B cell (primary cell): ENCODE measurements around the gene TEX51. TPM values are rescaled to one million over a fixed set of nuclear protein-coding genes. Genes with fewer than 3 reads are reported as not detected.

Experiments used
- ATAC-seq: fragments of 200-7000 bp; cut with Tn5 transposase; one replicate; pipeline ENCODE4 v1.10.0; 2021; ENCODE audit warnings: low read depth, mild to moderate bottlenecking, moderate number of reproducible peaks, moderate library complexity
- CTCF ChIA-PET: fragments of 350-600 bp; sonication (Branson Sonifier 250); formaldehyde crosslinking; loops from one replicate; lab custom pipeline; 2021; ENCODE audit warnings: antibody characterized with exemption, inconsistent platforms; lab: Charles Lee
- POLR2A ChIA-PET: fragments of 350-600 bp; sonication (Branson Sonifier 250); formaldehyde crosslinking; loops from one replicate; lab custom pipeline; 2021; ENCODE audit warnings: antibody characterized with exemption; lab: Charles Lee
- DNase-seq: peaks from one replicate; pipeline ENCODE4 v3.0.0; 2013
- H2AFZ ChIP-seq: 2 replicates; pipeline ENCODE4 v1.6.1; 2012; ENCODE audit warnings: mild to moderate bottlenecking, low read depth, low read length; ENCODE audit not compliant: insufficient read depth, poor library complexity, severe bottlenecking
- H3K27ac ChIP-seq, 2 donors: 1 replicate in 1 of 2; 2 replicates in 1 of 2; pipeline ENCODE4 v1.5.1; 2012 to 2013; ENCODE audit warnings: low read length in 2 of 2, mild to moderate bottlenecking in 2 of 2, moderate library complexity in 1 of 2
- H3K27me3 ChIP-seq, 4 experiments: fragments of 200-600 bp in 1 of 4; sonication (generic) in 1 of 4; replicated peaks in 1 of 4; 1 replicate in 2 of 4; 2 replicates in 2 of 4; pipeline versions ENCODE4 v1.6.1 to v1.7.0; 2013 to 2016; ENCODE audit warnings: low read length in 3 of 4, mild to moderate bottlenecking in 2 of 4, mixed read lengths in 1 of 4, moderate library complexity in 1 of 4; ENCODE audit not compliant: insufficient read depth in 4 of 4, control insufficient read depth in 3 of 4; ENCODE audit errors: control extremely low read depth in 1 of 4
- H3K36me3 ChIP-seq, 2 experiments: replicated peaks in 1 of 2; 1 replicate in 1 of 2; 2 replicates in 1 of 2; pipeline versions ENCODE4 v1.6.1 to v1.7.1; 2013; ENCODE audit warnings: low read length in 1 of 2; ENCODE audit not compliant: insufficient read depth in 2 of 2, control insufficient read depth in 1 of 2; ENCODE audit errors: control extremely low read depth in 1 of 2, extremely low read depth in 1 of 2
- H3K4me1 ChIP-seq, 2 donors: fragments of 200-600 bp in 1 of 2; sonication (generic) in 1 of 2; 1 replicate in 1 of 2; 2 replicates in 1 of 2; pipeline versions ENCODE4 v1.5.1 to v1.6.1; 2013 to 2017; ENCODE audit warnings: low read length in 2 of 2; ENCODE audit not compliant: control insufficient read depth in 2 of 2, insufficient read depth in 2 of 2
- H3K4me2 ChIP-seq: replicated peaks from 2 replicates; pipeline ENCODE3; 2012; ENCODE audit warnings: mild to moderate bottlenecking, low read depth, low read length; ENCODE audit not compliant: poor library complexity, severe bottlenecking
- H3K4me3 ChIP-seq, 5 experiments: fragments of 200-600 bp in 1 of 5; sonication (generic) in 1 of 5; 1 replicate in 3 of 5; 2 replicates in 2 of 5; pipeline versions ENCODE4 v1.5.1 to v1.7.0; 2011 to 2016; ENCODE audit warnings: low read length in 4 of 5, mild to moderate bottlenecking in 4 of 5, low read depth in 2 of 5, control low read depth in 1 of 5, moderate library complexity in 1 of 5; ENCODE audit not compliant: insufficient read depth in 1 of 5; ENCODE audit errors: control extremely low read depth in 1 of 5, extremely low read depth in 1 of 5
- H3K79me2 ChIP-seq: fragments of 200-600 bp; sonication (generic); one replicate; pipeline ENCODE4 v1.6.0; 2016; ENCODE audit warnings: low read length; ENCODE audit not compliant: control insufficient read depth, insufficient read depth
- H3K9ac ChIP-seq: fragments of 200-600 bp; sonication (generic); 2 replicates; pipeline ENCODE4 v1.6.1; 2017; ENCODE audit warnings: mild to moderate bottlenecking, low read length, moderate library complexity
- H3K9me3 ChIP-seq, 3 donors: one replicate each; pipeline versions ENCODE4 v1.6.1 to v1.7.1; 2013; ENCODE audit warnings: low read length in 2 of 3; ENCODE audit not compliant: control insufficient read depth in 2 of 3, insufficient read depth in 1 of 3; ENCODE audit errors: control extremely low read depth in 1 of 3
- H4K20me1 ChIP-seq: 2 replicates; pipeline ENCODE4 v1.6.0; 2012; ENCODE audit warnings: mild to moderate bottlenecking, low read length; ENCODE audit not compliant: insufficient read depth, control insufficient read depth, poor library complexity, severe bottlenecking
- H3K27ac Mint-ChIP-seq: one replicate; pipeline ENCODE4 v1.8.0; 2021; ENCODE audit warnings: mixed read lengths
- H3K27me3 Mint-ChIP-seq: one replicate; pipeline ENCODE4 v1.8.0; 2021; ENCODE audit warnings: mixed read lengths
- H3K4me1 Mint-ChIP-seq: one replicate; pipeline ENCODE4 v1.8.0; 2021; ENCODE audit warnings: mixed read lengths
- H3K4me3 Mint-ChIP-seq: one replicate; pipeline ENCODE4 v1.8.0; 2021; ENCODE audit warnings: mixed read lengths
- H3K9me3 Mint-ChIP-seq: one replicate; pipeline ENCODE4 v1.8.0; 2022; ENCODE audit warnings: mixed read lengths; ENCODE audit not compliant: insufficient read depth
- CTCF ChIP-seq: fragments of 200-600 bp; IDR thresholded peaks from one replicate; pipeline ENCODE4 v1.8.0; 2022; ENCODE audit warnings: antibody characterized with exemption, mild to moderate bottlenecking
- EZH2 ChIP-seq: IDR thresholded peaks from 2 replicates; pipeline ENCODE4 v1.6.1; 2012; ENCODE audit warnings: borderline replicate concordance, low read depth, mild to moderate bottlenecking, moderate library complexity, low read length; ENCODE audit not compliant: insufficient read depth, poor library complexity, severe bottlenecking
- WGBS: methylation state at CpG from one replicate; pipeline ENCODE4 v1.1.5; 2013; ENCODE audit warnings: missing lambda C conversion rate; ENCODE audit not compliant: insufficient coverage; 5-methylcytosine and 5-hydroxymethylcytosine counted together
- intact Hi-C: fragments of 100-400 bp; cut with micrococcal nuclease; formaldehyde crosslinking; loops from one replicate; pipeline ENCODE4 v1.10.0; 2022
- polyA plus RNA-seq: library from polyadenylated mRNA; depleted of rRNA; stranded (reverse); fragments of >200 nt; gene quantifications from 2 replicates; pipeline ENCODE4 v1.2.3, GENCODE V29; 2012
- total RNA-seq, 2 donors: library from RNA; stranded (reverse); fragments of 120-200 nt in 1 of 2; gene quantifications; 1 replicate in 1 of 2; 2 replicates in 1 of 2; pipeline versions ENCODE4 v1.2.3 to v1.2.4, GENCODE V29; 2013 to 2022

Gene TEX51
- total and polyA plus RNA-seq, 2 donors (not counting 1 experiment from before 2014, with no cell fraction given) = not detected

GRCh38 chr2:126902152-126902835 lies 3.6 kb downstream of the TEX51 start:
- Histone ChIP-seq H4K20me1 (no peaks in the 10 kb centered on the region), H3K9ac (no peak overlapping the region), H3K79me2 (no peaks in the 10 kb centered on the region), H3K9me3 (peaks cover 0 to 27% (median 7%) of the 10 kb centered on the region in 3 donors), H3K27me3 (peaks cover 0 to 10% (median 1%) of the 10 kb centered on the region in 4 experiments), H3K27ac (no peak overlapping the region), H3K4me3 (no peak overlapping the region), H3K4me2 (no peak overlapping the region), H3K36me3 (no peaks in the 10 kb centered on the region), H3K4me1 (peaks cover 7 to 10% of the 10 kb centered on the region in 2 donors), H2AFZ (no peak overlapping the region)
- H3K9me3 Mint-ChIP-seq = peaks cover 4% of the 10 kb centered on the region
- no peak for TF ChIP-seq CTCF
- TF ChIP-seq EZH2 = no peak
- H3K4me1 Mint-ChIP-seq = peaks cover 17% of the 10 kb centered on the region
- no peak for DNase-seq
- H3K27ac Mint-ChIP-seq = peak overlapping the region; percentile 7
- no peak for ATAC-seq
- WGBS = 87% methylated on average over 5 of the region's 7 CpGs
- intact Hi-C loops = no loop called here
- no peak overlapping the region for H3K4me3 Mint-ChIP-seq
- ChIA-PET POLR2A (no interaction called here), CTCF (no interaction called here)
- H3K27me3 Mint-ChIP-seq = peaks cover 31% of the 10 kb centered on the region

- H3K27me3 ChIP-seq = peaks cover 0 to 10% (median 1%) of the 10 kb centered on the region in 4 experiments
- peaks cover 17% of the 10 kb centered on the region for H3K4me1 Mint-ChIP-seq
- H3K79me2 ChIP-seq = no peaks in the 10 kb centered on the region
- H3K36me3 ChIP-seq = no peaks in the 10 kb centered on the region
- H2AFZ ChIP-seq = no peak overlapping the region
- ATAC-seq (no peak), DNase-seq (no peak)
- H3K4me2 ChIP-seq = no peak overlapping the region
- peaks cover 0 to 25% (median 7%) of the 10 kb centered on the region in 3 donors for H3K9me3 ChIP-seq
- TF ChIP-seq CTCF (no peak), EZH2 (no peak)
- POLR2A ChIA-PET = no interaction called here
- peaks cover 7 to 10% of the 10 kb centered on the region in 2 donors for H3K4me1 ChIP-seq
- CTCF ChIA-PET = no interaction called here
- intact Hi-C loops = no loop called here
- no peak overlapping the region for H3K27ac ChIP-seq
- H4K20me1 ChIP-seq = no peaks in the 10 kb centered on the region
- H3K9me3 Mint-ChIP-seq = peaks cover 4% of the 10 kb centered on the region
- H3K4me3 Mint-ChIP-seq = no peak overlapping the region
- H3K27ac Mint-ChIP-seq = no peak overlapping the region
- H3K27me3 Mint-ChIP-seq = peaks cover 36% of the 10 kb centered on the region
- 91% methylated on average over 4 of the region's 6 CpGs for WGBS
- no peak overlapping the region for H3K9ac ChIP-seq
- no peak overlapping the region for H3K4me3 ChIP-seq
Measured at GRCh38 chr2:126902859-126903258, 4.2 kb downstream of the TEX51 start.
